SJSA1 (cell line): ENCODE data around the gene ATP6V1F. TPM values are rescaled to one million over a fixed set of nuclear protein-coding genes. Genes with fewer than 3 reads are reported as not detected.

Experiments
- DNase-seq, 2 experiments: peaks; one replicate each; pipeline ENCODE4 v3.0.0-alpha.2; 2015 to 2020; ENCODE audit warnings: low spot score in 2 of 2, low read depth in 1 of 2
- H3K27ac ChIP-seq: fragments of 250-450 bp; sonication (Bioruptor Pico); 2 replicates; pipeline ENCODE4 v1.5.1; 2020; ENCODE audit warnings: mild to moderate bottlenecking, moderate library complexity
- H3K27me3 ChIP-seq: fragments of 250-450 bp; sonication (Bioruptor Pico); replicated peaks from 2 replicates; pipeline ENCODE4 v1.5.1; 2020; ENCODE audit warnings: mild to moderate bottlenecking, moderate library complexity
- H3K36me3 ChIP-seq: fragments of 250-450 bp; sonication (Bioruptor Pico); 2 replicates; pipeline ENCODE4 v1.5.1; 2020; ENCODE audit warnings: mild to moderate bottlenecking
- H3K4me1 ChIP-seq: fragments of 250-450 bp; sonication (Bioruptor Pico); replicated peaks from 2 replicates; pipeline ENCODE4 v1.6.1; 2021; ENCODE audit warnings: mild to moderate bottlenecking
- H3K4me3 ChIP-seq: fragments of 250-450 bp; sonication (Bioruptor Pico); 2 replicates; pipeline ENCODE4 v1.5.1; 2020; ENCODE audit warnings: mild to moderate bottlenecking
- H3K9me3 ChIP-seq: fragments of 250-450 bp; sonication (Bioruptor Pico); replicated peaks from 2 replicates; pipeline ENCODE4 v1.5.1; 2020; ENCODE audit warnings: mild to moderate bottlenecking
- total RNA-seq: library from RNA; depleted of rRNA; stranded (reverse); fragments of >200 nt; shearing (Covaris generic); gene quantifications from 2 replicates; pipeline ENCODE4 v1.2.3, GENCODE V29; 2014

Gene ATP6V1F
- total RNA-seq, 1 experiment from 2014 or later: 96.2 TPM

DNA sequence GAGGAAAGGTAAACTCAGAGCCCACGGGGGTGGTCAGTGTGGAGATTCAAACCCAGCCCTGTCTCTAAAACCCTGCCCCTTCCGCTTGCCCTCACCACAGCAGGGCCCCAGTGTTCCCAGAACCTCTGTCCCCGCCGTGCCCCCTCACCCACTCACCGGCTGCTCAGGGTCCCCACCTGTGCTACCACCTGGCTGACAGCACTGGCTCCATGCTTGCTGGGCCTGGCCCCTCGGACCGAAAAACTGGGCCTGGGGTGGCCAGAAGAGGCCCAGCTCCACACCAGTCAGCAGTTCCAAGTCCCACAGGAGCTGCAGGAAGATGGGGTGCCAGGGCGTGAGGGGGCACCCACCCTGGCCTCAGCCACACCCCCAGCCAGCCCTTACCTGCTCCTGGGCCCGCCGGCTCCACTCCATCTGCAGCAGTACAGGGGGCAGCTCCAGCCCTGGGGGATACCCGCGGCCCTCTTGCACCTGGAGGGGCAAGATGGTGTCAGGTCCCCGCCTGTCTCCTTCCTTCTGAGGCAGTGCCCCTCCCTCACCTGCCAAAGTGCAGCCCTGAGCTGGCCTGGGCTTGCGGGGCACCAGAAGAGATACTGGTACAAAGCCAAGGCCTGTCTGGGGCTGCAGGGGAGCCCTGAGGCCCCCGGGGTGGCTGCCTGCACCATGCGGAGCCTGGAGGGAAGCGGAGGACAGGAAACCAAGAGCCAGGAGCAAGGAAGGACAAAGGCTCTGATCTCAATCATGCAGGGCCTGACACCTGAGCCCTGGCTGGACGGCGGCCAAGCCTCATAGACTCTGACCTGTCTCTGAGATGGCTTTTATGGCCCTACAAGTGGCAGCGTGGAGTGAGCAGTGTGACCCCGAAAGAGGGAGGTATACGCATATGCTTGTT is 11.7 kb downstream of the ATP6V1F start:
- no peak overlapping the region for H3K4me3 ChIP-seq
- H3K9me3 ChIP-seq: no peaks in the 10 kb centered on the region
- no peak overlapping the region for H3K27ac ChIP-seq

DNA sequence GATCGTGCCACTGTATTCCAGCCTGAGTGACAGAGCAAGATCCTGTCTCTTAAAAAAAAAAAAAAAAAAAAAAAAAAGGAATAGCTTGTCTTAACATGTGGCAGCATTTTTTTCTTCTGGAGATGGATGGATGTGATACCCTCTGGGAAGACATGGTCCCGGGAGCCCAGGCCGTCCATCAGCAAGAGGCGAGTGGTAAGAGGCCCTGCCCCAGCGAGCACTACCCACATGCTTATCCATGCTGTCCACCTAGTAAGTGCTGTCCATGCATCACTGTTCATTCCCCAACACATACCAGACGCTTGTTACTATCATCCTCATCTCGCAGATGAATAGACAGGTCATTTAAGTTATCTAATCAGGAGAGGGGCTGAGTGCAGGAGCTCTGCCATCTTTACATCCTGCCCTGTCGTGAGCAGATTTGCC is 12.9 kb downstream of the ATP6V1F start:
- Histone ChIP-seq H3K9me3 (no peaks in the 10 kb centered on the region), H3K27me3 (no peaks in the 10 kb centered on the region), H3K36me3 (no peaks in the 10 kb centered on the region), H3K27ac (no peak overlapping the region), H3K4me3 (no peak overlapping the region), H3K4me1 (no peaks in the 10 kb centered on the region)
- no peak for DNase-seq

More for the DNA sequence above, 11.7 kb downstream of the ATP6V1F start:
- Histone ChIP-seq H3K36me3 (no peaks in the 10 kb centered on the region), H3K27me3 (peaks cover 10% of the 10 kb centered on the region), H3K4me1 (peaks cover 4% of the 10 kb centered on the region)
- DNase-seq: no peak

GRCh38 chr7:128876127-128876526 is 13.5 kb downstream of the ATP6V1F start:
- H3K27ac ChIP-seq: no peak overlapping the region

DNA sequence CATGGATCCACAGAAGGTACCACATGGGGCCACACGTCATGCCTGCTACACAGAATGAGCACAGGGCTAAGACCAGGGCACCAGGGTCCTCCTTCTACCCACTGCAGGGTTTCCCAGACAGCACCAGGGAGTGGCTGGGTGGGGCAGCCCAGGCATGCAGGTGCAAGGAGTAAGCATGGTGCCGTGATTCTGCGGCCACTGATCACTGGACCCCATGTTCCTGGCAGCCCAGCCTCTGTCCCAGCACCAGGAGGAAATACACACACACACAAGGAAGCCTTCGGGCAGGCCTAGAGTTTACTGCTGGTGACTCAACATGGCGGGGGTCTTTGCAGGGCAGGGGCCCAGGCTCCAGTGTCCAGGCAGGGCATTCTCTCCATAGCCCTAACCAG is 13.9 kb downstream of the ATP6V1F start:
- DNase-seq: no peak
- Histone ChIP-seq H3K9me3 (no peaks in the 10 kb centered on the region), H3K4me1 (no peaks in the 10 kb centered on the region), H3K27ac (no peak overlapping the region), H3K36me3 (no peaks in the 10 kb centered on the region), H3K27me3 (no peaks in the 10 kb centered on the region), H3K4me3 (no peak overlapping the region)

More at GRCh38 chr7:128876127-128876526, 13.5 kb downstream of the ATP6V1F start:
- no peak for DNase-seq
- H3K9me3 ChIP-seq: no peaks in the 10 kb centered on the region
- H3K27me3 ChIP-seq: no peaks in the 10 kb centered on the region
- no peaks in the 10 kb centered on the region for H3K36me3 ChIP-seq
- H3K4me3 ChIP-seq: no peak overlapping the region
- H3K4me1 ChIP-seq: no peaks in the 10 kb centered on the region

- no peak overlapping the region for H3K27ac ChIP-seq
- H3K9me3 ChIP-seq: no peaks in the 10 kb centered on the region
Observed at GRCh38 chr7:128876978-128877755, 14.5 kb downstream of the ATP6V1F start.

GRCh38 chr7:128877756-128878120 is 15.1 kb downstream of the ATP6V1F start:
- no peaks in the 10 kb centered on the region for H3K36me3 ChIP-seq
- H3K27me3 ChIP-seq: no peaks in the 10 kb centered on the region
- no peak overlapping the region for H3K27ac ChIP-seq
- no peak overlapping the region for H3K4me3 ChIP-seq
- H3K4me1 ChIP-seq: no peaks in the 10 kb centered on the region
- no peaks in the 10 kb centered on the region for H3K9me3 ChIP-seq
- no peak for DNase-seq

More at GRCh38 chr7:128876978-128877755, 14.5 kb downstream of the ATP6V1F start:
- no peaks in the 10 kb centered on the region for H3K4me1 ChIP-seq
- no peak overlapping the region for H3K4me3 ChIP-seq
- no peak for DNase-seq
- no peaks in the 10 kb centered on the region for H3K36me3 ChIP-seq
- H3K27me3 ChIP-seq: no peaks in the 10 kb centered on the region

DNA sequence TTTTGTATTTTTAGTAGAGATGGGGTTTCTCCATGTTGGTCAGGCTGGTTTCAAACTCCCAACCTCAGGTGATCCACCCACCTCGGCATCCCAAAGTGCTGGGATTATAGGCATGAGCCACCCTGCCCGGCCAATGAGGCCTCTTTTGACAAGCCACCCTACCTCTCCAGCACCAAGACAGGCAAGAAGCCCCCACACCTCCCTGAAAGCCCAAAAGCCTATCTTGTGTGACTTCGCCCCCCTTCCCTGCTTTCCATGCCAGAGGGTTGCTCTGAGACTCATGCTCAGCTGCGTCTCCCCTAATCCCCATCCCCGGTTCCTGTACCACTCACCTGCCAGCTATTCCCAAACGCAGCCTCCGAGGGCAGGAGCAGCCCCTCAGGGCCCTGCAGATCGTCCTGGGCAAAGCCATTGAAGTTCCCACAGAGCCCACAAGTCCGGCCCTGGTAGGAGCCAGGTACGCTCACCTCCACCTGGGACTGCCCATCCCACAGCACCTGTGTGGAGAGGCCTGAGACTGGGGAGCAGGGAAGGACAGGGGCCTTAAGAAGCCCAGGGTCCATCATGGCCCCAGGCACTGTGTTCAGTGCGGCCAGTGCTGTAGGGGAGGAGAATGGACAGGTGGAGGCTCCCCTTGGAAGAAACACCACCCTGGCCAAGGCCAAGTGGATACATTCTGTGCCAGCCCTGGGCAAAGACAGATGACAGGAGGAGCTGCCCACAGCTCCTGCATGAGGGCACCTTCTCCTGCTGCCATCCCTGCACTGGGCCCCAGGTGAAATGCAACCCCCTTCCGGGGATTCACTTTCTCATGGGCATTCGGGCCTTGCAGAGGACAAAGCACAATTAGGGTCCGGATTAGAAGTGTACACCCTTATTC is 15.8 kb downstream of the ATP6V1F start:
- Histone ChIP-seq H3K9me3 (no peaks in the 10 kb centered on the region), H3K36me3 (no peaks in the 10 kb centered on the region), H3K27me3 (no peaks in the 10 kb centered on the region), H3K27ac (no peak overlapping the region), H3K4me1 (no peaks in the 10 kb centered on the region), H3K4me3 (no peak overlapping the region)
- DNase-seq: no peak

DNA sequence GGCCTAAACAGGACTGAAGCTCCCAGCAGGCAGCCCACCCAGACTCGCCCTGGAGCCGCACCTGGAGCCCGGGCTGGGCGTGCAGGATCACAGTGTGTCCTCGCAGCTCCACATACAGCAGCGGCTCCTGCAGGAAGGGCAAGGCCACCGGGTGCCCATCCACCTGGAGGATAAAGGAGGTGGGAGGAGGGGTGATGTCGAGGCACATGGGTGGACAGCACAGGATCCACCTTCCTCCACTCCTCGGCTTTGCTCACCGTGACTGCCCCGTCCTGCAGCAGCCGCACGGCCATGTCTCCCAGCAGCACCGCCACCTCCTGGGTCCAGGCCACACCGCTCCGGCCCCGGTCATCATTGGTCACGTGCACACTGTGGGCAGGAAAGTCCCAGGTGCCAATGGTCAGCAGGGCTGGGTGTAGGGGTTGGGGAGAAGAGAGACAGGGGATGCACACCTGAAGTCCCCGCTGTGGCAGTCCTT is 16.8 kb downstream of the ATP6V1F start:
- H3K27ac ChIP-seq: no peak overlapping the region
- H3K9me3 ChIP-seq: no peaks in the 10 kb centered on the region
- DNase-seq: no peak
- no peaks in the 10 kb centered on the region for H3K27me3 ChIP-seq
- no peaks in the 10 kb centered on the region for H3K36me3 ChIP-seq
- no peak overlapping the region for H3K4me3 ChIP-seq
- H3K4me1 ChIP-seq: no peaks in the 10 kb centered on the region

GRCh38 chr7:128879939-128880746 is 17.5 kb downstream of the ATP6V1F start:
- H3K9me3 ChIP-seq: no peaks in the 10 kb centered on the region
- no peaks in the 10 kb centered on the region for H3K4me1 ChIP-seq
- no peak overlapping the region for H3K27ac ChIP-seq
- H3K27me3 ChIP-seq: no peaks in the 10 kb centered on the region
- H3K4me3 ChIP-seq: no peak overlapping the region
- peak in 1 of 2 experiments; percentile 59 for DNase-seq
- H3K36me3 ChIP-seq: no peaks in the 10 kb centered on the region

- Histone ChIP-seq H3K4me3 (no peak overlapping the region), H3K36me3 (no peaks in the 10 kb centered on the region), H3K4me1 (no peaks in the 10 kb centered on the region), H3K27ac (no peak overlapping the region), H3K27me3 (no peaks in the 10 kb centered on the region), H3K9me3 (no peaks in the 10 kb centered on the region)
- DNase-seq: no peak
Observed at GRCh38 chr7:128880791-128881457, 18.3 kb downstream of the ATP6V1F start.

GRCh38 chr7:128881458-128882125 is 18.9 kb downstream of the ATP6V1F start:
- Histone ChIP-seq H3K27ac (no peak overlapping the region), H3K4me3 (no peak overlapping the region), H3K27me3 (no peaks in the 10 kb centered on the region), H3K4me1 (no peaks in the 10 kb centered on the region), H3K9me3 (no peaks in the 10 kb centered on the region), H3K36me3 (no peaks in the 10 kb centered on the region)
- no peak for DNase-seq

DNA sequence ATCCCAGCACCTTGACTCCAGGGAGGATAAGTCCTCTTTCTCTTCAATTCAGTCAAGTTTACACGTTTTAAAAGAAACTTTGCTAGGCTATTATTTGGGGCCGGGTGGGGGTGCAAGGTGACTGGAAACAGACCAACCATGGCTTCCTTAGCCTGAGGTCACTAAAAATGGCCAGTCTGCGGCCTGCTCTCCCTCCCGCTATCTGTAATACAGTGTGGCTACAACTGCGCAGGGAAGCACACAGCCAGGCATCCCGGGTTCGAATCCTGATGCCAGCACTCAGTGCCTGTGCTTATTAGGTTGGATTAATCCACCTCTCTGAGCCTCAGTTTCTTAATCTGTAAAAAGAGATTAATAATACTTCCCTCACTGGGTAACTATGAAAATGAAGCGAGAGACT is 19.5 kb downstream of the ATP6V1F start:
- no peaks in the 10 kb centered on the region for H3K36me3 ChIP-seq
- DNase-seq: no peak
- no peak overlapping the region for H3K4me3 ChIP-seq
- H3K4me1 ChIP-seq: no peaks in the 10 kb centered on the region
- H3K9me3 ChIP-seq: no peaks in the 10 kb centered on the region
- H3K27ac ChIP-seq: no peak overlapping the region
- H3K27me3 ChIP-seq: no peaks in the 10 kb centered on the region
